NCI-H774 (cell line): ENCODE measurements around the gene ZMIZ2.
"Not testable (repeated sequence)": the region's sequence is repeated elsewhere in the genome, so short reads cannot be mapped to it uniquely, and the experiment has no call there.

Source experiments
- DNase-seq: peaks from one replicate; lab custom pipeline; 2025; lab: John Stamatoyannopoulos, UW

The ZMIZ2 gene

GRCh38 chr7:44774486-44774885 is 25.8 kb downstream of the ZMIZ2 start:
- not testable (repeated sequence) for DNase-seq

GRCh38 chr7:44775383-44776107 is 26.9 kb downstream of the ZMIZ2 start:
- no peak for DNase-seq

DNA sequence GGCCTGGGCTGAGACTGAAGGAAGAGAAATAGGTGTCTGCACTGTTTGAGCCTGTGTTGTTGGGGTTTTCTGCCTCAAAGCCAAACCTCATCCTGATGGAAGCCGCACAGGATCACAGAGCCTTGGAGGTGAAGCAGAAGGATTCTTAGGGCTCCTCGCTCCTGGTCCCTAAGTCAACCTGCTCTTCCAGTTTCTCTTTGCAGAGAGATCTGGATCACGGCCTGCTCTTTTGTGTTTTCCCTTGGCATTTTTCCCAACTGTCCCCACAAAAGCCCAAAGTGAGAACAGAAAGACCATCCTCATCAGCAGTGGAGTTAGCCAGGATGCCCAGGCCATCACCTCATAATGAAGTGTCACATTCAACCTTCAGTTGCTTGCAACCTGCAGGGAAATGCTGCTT is 27.6 kb downstream of the ZMIZ2 start:
- no peak for DNase-seq

- DNase-seq = no peak
These were observed 33.8 kb downstream of the ZMIZ2 start for GRCh38 chr7:44782460-44782859.

DNA sequence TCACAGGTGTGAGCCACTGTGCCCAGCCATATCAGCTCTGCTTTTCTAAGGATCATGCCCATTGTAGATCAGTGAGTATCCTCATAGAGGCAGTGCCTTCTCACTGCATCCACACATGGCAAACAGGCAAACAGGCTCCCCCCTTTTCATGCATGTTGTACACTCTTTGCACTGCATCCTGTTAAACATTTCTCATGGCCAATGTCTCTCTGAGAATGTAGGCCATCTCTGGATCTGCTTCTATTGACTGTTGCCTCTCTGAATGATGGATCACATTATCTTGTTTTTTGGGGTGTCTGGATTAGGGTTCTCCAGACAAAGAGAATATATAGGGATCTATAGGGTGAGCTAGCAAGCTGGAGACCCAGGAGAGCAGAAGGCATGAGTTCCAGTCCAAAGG is 34.8 kb downstream of the ZMIZ2 start:
- no peak for DNase-seq

GRCh38 chr7:44784364-44784763 is 35.7 kb downstream of the ZMIZ2 start:
- DNase-seq = no peak

DNA sequence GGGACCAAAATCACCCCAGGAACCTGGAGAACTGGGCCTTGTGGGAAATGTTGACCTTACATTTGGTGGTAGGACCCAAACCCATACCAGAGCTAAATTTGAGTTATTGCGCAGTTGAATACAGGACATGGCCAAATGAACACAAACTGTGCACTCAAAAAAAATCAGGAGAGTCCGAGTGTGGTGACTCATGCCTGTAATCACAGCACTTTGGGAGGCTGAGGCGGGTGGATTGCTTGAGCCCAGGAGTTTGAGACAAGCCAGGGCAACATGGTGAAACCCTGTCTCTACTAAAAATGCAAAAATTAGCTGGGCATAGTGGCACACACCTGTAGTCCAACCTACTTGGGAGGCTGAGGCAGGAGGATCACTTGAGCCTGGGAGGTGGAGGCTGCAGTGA is 36.6 kb downstream of the ZMIZ2 start:
- DNase-seq = not testable (repeated sequence)

- DNase-seq = no peak
These were observed 38.4 kb downstream of the ZMIZ2 start for GRCh38 chr7:44787041-44787440.

- no peak for DNase-seq
These were observed 39.1 kb downstream of the ZMIZ2 start for GRCh38 chr7:44787762-44788161.

DNA sequence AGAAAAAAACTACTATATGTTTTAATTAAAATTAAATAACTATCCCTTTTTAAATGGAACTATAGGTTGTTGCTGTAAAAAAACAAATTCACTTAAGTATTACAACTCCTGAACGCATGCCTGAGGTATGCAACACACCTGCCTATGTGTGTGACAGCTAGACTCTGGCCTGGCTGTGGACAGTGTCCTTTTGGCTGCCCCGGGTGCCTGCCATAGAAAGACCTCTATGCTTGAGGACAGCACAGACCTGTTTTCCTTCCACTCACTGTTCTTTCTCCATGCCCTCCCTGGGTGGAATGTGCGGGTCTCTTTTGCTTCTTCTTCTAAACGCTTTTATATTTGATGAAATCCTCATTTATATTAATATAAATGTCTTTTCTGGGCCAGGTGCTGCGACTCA is 41.3 kb downstream of the ZMIZ2 start:
- DNase-seq = no peak

DNA sequence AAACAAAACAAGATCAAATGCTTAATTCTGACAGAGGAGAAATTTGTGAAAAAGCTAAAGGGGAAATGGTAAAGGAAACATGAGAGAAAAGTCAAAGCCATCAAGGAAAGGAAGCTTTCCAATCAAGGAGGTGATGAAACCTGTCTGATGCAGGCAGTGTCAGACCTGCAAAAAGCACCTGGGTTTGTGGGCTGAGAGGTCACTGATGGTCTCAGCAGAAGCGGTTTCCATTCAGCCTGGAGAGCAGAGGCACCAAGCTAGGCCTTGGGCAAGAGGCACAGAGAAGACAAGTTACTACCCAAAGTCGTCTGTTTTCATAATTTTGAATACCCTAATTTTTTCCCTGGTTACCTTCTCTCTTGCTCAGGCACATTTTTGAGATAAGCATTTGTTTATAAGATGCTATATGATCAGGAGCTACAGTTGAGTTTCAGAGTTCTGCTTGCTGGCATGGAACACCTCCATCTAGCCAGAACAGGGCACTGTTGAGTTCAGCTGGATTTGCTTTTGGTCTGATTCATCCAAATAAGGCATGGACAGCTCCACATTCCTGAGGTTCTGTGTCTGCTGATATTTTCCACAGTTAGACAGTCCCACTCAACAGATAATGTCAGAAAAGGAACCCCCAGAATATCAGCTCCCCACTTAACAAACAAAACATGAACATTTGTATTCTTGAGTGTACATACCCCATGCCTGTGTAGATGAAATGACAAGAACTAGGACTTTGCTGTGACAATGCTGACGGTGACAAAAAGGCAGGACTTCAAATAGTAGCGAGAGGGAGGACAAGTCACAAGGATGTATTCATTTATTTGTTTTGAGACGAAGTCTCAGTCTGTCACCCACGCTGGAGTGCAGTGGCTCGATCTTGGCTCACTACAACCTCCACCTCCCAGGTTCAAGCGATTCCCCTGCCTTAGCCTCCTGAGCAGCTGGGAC is 42.9 kb downstream of the ZMIZ2 start:
- no peak for DNase-seq

DNA sequence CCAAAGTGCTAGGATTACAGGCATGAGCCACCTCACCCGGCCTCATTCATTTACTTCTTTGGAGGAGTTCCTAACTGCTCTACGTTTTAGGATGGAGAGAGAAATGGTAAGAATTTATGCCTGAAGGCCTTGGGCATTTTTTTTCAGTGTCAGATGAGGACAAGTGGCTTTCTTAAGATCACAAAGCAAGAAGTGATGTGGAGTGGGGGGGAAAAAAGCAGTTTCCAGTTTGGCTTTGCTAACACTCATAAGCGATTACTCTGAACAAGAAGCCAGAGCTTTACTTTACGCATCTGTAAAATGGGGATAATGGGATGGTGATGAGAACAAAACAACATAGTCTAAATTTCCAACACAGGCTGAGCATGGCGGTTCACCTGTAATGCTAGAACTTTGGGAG is 45.3 kb downstream of the ZMIZ2 start:
- no peak for DNase-seq

GRCh38 chr7:44794331-44794730 is 45.7 kb downstream of the ZMIZ2 start:
- DNase-seq = no peak

GRCh38 chr7:44796034-44796503 is 47.4 kb downstream of the ZMIZ2 start:
- peak; percentile 83 for DNase-seq

GRCh38 chr7:44796504-44797328 is 48.1 kb downstream of the ZMIZ2 start, which contains the start of gene PPIA:
PPIA (plus strand) TSS chr7:44796681; CDS start chr7:44796725, 44 bp downstream.
- peak; percentile 98 for DNase-seq

- peak; percentile 76 for DNase-seq
These were observed 48.9 kb downstream of the ZMIZ2 start for GRCh38 chr7:44797329-44798258.

GRCh38 chr7:44798649-44799305 is 50.1 kb downstream of the ZMIZ2 start:
- DNase-seq = no peak

- no peak for DNase-seq
These were observed 51.3 kb downstream of the ZMIZ2 start for GRCh38 chr7:44799939-44800338.

- DNase-seq = no peak
These were observed 53.2 kb downstream of the ZMIZ2 start for GRCh38 chr7:44801890-44802289.

- DNase-seq = no peak
These were observed 53.9 kb downstream of the ZMIZ2 start for GRCh38 chr7:44802418-44803025.
